HG02885 (cell line): ENCODE measurements around the gene AGK.
"Not testable (repeated sequence)": the region's sequence is repeated elsewhere in the genome, so short reads cannot be mapped to it uniquely, and the experiment has no call there.

ENCODE experiments used
- ATAC-seq: cut with Tn5 transposase; IDR thresholded peaks from one replicate; pipeline ENCODE4 v1.9.1; 2021; ENCODE audit warnings: mild to moderate bottlenecking; ENCODE audit not compliant: unreplicated experiment, poor library complexity

AGK gene

GRCh38 chr7:141641876-141642275, 90.7 kb downstream of the AGK start:
- ATAC-seq = no peak

DNA sequence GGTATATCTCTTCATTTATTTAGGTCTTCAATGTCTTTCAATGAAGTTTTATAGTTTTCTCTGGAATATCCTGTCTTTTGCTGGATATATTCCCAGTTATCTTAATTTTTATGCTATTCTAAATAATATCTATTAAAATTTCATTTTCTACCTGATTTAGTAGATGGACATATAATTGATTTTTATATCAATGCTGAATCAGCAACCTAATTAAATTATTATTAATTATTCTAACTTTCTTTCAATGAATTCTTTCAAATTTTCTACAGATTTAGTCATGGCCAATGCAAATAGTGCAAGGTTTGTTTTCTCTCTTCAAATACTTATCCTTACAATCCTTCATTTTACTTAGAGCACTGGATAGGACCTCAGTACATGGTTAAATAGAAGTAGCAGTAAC, 94.0 kb downstream of the AGK start:
- ATAC-seq = no peak

DNA sequence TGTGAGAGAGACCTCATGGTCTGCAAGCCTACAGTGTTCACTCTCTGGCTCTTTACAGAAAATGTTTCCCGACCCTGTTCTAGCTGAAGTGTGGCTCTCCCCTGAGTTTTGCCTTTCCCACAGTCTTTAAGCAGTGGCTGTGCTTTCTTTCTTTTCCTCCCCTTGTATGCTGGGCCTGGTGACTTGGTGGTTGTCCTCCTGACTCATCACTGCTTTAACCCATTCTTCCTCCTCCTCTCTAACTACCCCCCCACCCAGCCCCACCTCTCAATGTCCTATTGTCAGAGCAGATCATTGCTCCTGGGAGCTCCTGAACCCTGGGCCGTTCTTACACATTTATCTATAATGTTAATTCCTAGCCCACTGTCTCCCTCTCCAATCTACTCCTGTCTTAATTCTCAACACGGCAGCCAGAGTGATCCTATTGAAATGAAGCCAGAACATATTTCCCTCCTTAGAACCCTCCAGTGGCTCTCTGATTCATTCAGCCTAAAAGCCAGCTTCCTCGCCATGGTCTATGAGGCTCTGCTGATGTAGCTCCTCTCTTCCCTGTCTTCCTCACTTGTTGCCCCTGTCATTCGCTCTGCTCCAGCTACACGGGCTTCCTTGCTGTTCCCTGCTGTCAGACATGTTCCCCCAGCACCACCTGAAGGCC, 95.7 kb downstream of the AGK start:
- ATAC-seq = no peak

GRCh38 chr7:141647701-141648100, 96.5 kb downstream of the AGK start:
- not testable (repeated sequence) for ATAC-seq

- no peak for ATAC-seq
Measured at GRCh38 chr7:141648276-141649114, 97.3 kb downstream of the AGK start.

DNA sequence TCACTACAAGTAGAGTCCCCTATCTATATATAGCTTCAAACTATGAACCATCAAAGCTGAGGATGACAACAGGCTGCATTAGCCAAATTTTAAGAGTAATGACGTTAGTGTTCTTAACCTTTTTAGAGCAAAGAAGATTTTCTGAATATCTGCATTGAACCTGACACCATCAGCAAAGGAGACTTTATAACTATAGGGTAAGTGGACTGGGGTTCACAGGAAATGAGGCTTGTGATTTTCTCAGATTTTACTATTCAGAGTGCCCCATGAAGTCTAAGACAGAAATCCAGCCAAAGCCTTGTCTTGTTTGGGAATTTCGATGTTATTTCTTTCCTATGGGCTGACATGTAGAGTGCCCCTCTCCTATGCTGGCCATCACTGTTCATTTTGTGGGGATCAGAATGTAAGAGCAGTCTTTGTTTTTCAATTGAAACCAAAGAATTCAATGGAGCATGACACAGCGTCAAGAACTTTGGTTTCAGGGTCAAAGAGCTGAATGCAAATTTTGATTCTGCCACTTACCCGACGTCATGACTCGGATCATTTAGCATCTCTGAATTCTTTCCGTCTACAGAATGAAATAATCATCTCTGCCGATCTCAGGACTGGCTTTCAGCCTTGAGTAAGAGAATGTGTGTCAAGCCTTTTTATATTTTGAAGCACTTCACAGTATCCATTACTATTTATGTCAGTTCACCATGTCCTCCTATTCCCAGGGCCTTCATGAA, 98.1 kb downstream of the AGK start:
- peak; percentile 63 for ATAC-seq

DNA sequence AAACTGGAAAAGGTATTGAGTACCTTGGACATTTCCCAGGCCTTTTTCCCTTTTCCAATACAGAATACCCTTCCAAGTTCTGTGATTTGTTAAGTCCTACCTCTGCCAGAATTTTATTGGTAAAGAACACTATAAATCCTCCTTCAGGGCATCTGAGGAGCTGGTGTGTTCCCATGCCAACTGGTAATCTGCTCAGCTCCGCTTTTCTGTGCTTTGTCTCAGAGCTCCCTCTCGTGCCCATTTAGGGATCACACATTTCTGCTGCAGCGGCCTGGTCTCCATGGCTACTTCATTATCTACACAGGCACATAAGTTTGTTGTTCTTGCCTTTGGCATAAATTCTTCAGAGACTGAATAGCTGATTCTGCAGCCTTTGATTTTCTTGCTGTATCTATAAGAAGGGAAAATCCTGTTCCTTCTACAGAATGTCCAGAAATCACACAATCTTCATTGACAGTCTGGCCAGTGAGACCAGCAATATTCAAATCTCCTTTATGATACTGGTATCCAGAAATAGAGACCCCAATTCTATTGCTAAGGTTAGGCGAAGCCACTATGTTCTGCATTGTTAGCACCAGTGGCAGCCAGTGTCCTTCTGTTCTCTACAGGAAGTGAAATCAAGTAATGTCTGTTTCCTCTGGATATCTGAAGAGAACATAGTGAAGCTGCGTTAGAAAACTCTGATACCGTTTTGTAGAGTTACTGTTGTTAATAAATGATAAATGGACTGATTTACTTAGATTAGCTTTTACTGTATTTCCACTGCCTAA, 98.8 kb downstream of the AGK start:
- ATAC-seq = peak; percentile 81

- ATAC-seq = no peak
Measured at GRCh38 chr7:141651417-141651816, 100.2 kb downstream of the AGK start.

DNA sequence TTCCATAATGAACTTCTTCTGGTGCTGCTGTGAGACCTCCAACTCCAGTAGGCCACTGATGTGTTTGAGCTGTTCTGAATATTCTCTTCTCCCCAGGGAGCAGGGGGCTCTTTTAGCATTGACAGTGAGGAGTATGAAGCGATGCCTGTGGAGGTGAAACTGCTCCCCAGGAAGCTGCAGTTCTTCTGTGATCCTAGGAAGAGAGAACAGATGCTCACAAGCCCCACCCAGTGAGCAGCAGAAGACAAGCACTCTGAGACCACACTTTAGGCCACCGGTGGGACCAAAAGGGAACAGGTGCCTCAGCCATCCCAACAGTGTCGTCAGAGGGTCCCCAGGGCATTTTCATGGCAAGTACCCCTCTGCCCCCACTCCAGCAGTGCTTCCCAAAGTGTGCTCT, 101.5 kb downstream of the AGK start:
- ATAC-seq = no peak

DNA sequence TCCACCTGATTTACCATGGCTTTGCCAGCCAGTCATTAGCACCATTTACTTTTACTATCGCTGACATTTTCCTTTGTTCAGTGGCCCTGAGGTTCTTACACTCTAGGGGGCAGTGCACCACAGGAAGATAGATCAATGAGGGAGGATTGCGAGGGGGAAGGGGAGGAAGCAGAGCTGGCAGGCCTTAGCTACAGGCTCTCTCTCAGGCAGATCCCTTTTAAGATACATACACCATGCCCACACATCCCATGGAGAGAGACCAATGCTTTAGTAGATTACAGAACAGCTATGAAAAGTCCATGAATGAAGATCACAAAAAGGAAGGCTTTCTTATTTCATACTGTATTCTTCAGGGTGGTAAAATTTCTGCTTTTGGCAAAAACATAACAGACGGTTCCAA, 103.3 kb downstream of the AGK start:
- ATAC-seq = peak; percentile 84

GRCh38 chr7:141659501-141659900, 108.3 kb downstream of the AGK start:
- no peak for ATAC-seq

- no peak for ATAC-seq
Measured at GRCh38 chr7:141660259-141660658, 109.0 kb downstream of the AGK start.

DNA sequence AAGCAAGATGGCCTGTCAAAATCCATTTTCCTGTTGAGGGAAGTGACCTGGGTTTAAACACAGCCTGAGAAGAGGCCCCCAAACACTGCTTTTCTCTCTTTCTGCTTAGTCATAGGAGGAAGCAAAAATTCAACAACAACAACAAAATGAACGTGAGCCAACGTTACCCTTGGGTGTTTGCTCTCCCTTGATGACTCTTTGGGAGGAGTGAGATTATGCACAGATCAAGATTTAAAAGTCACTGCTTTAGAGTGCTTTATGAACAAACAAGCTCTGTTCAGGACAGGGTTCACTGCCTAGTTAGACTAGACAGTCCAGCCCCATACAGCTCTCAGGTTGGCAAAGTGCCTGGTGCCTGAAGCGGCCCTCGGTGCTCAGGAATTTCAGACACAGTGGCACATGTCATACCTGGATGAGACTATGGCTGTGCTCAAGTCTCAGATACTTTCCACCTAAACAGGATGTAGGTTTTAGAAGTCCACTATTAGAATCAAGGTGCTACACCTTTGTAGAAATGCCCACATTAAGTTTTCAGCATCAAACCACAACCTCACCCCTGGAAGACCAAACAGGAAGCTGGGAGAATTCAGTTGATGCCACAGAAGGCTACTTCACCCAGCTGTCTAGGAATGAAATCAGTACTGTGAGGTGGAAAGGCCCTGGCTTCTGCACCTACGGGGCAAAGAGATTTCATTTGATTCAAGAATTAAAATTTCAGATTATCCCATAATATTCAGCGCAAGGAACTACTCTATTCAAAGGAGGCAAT, 112.1 kb downstream of the AGK start:
- no peak for ATAC-seq

GRCh38 chr7:141664450-141664849, 113.2 kb downstream of the AGK start:
- ATAC-seq = no peak

DNA sequence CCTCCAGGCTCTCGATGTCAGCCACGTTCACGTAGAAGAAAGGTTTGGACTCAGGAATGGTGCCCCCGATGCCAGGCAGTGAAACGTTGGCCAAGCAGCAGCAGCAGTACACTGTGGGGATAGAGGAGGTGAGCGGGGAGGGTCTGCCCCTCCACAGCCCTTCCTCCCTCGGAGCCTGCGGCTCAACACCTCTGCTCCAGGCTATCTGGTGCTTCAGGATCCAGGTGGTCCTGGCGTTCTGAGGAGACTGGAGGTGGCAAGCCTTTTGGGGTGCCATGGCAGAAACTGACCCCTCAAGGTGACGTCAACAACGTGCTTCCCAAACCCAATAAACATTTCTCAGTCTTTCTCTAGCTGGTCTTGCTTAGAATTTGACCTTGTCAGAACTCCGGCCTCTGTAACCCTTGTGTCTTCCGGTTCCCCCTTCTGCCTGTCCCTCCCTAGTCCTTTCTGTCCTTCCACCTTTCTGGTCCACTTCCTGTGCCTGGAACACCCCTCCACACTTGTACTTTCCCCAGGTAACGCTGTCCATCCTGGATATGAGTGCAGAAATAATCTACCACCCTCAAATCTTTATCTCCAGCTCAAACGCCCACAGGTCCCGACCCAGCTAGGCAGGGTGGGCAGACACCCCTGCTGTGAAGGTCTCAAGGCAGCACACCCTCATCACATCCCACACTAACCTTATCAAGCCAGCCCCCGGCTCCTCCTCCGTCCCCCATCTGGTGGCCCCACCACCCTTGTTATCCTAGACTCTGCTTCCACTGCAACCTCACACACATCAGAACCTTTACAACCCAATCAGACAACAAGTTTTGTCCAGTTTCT, 114.2 kb downstream of the AGK start:
- ATAC-seq = no peak

- ATAC-seq = no peak
Measured at GRCh38 chr7:141666071-141666470, 114.9 kb downstream of the AGK start.

DNA sequence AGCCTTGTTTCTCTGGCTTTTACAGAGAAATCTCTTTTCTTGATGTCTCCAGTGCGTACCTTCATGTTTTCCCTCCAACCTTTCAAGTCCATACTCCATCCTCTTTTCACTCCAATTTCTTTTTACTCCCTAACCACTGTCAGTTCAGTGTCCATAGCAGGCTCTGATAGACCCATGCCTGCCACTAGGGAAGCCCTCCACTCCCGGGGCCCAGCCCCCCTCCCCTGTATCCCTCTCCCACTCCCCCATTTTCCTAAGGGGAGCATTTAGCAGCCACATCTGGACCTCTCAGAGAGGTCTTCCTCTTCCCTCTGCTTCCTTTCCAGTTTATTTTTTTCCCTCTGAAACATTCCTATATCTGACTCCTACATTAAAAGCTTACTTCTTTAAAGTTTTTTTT, 117.6 kb downstream of the AGK start:
- ATAC-seq = no peak

DNA sequence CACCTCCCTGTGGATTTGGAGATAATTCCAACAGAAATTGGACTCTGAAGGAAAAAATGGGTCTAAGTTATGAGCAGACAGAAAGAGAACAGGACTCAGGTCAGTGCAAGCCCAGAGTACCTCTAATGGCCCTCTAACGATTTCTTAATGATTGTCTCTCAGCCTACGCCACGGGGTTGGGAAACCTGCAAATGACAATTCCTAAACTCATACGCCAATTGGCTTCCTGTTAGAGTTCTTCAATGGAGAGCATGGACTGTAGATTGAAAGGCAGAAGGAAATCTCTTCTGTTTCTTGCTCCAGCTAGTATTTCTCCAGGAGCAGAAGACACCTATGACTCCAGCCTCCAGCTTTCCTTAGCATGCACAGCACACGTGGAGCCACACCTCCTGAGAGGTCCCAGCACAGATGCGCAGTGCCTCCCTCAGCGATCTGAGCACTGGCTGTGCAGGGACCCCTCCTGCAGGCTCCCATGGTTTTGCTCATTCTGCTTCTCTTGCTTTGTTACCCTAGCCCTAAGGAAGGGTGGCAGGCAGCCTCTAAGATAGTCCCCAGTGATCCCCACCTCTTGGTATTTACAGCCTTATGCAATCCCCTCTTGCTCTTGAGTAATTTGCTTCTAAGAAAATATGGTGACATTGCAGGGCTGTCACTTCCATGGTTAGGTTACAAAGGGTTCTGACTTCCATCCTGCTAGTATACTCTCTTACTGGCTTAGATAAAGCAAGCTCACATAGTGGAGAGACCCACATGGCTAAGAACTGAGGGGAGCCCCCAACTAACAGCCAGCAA, 120.7 kb downstream of the AGK start:
- ATAC-seq = no peak
